Small intestine (tissue), 7 donors: ENCODE results near the gene ISG20L2. TPM values are rescaled to one million over a fixed set of nuclear protein-coding genes. Genes with fewer than 3 reads are reported as not detected.
A peak's percentile ranks its signal among the peaks of the same experiment; 100 is the strongest.

Experiments
- DNase-seq, 2 donors: peaks; one replicate each; pipeline versions ENCODE4 v3.0.0 to v3.0.0-alpha.2; 2013
- FAIRE-seq: peaks from 2 replicates; lab custom pipeline; 2012; peaks lifted over from hg19 to GRCh38; lab: Jason Lieb, UNC
- H3K27ac ChIP-seq, 3 donors: one replicate each; pipeline ENCODE4 v1.5.1; 2013; ENCODE audit warnings: low read length in 2 of 3, mild to moderate bottlenecking in 2 of 3, control low read depth in 1 of 3, inconsistent platforms in 1 of 3, low read depth in 1 of 3, moderate library complexity in 1 of 3
- H3K27me3 ChIP-seq, 3 donors: one replicate each; pipeline ENCODE4 v1.6.1; 2013; ENCODE audit warnings: low read length in 3 of 3, inconsistent platforms in 1 of 3; ENCODE audit not compliant: control insufficient read depth in 3 of 3, insufficient read depth in 3 of 3
- H3K36me3 ChIP-seq, 3 donors: one replicate each; pipeline ENCODE4 v1.6.1; 2013; ENCODE audit warnings: low read length in 3 of 3, inconsistent platforms in 1 of 3, low read depth in 1 of 3, mild to moderate bottlenecking in 1 of 3, moderate library complexity in 1 of 3; ENCODE audit not compliant: control insufficient read depth in 3 of 3, insufficient read depth in 2 of 3
- H3K4me1 ChIP-seq, 3 donors: one replicate each; pipeline ENCODE4 v1.6.1; 2013; ENCODE audit warnings: low read length in 2 of 3, inconsistent platforms in 1 of 3, low read depth in 1 of 3, mild to moderate bottlenecking in 1 of 3, moderate library complexity in 1 of 3; ENCODE audit not compliant: control insufficient read depth in 3 of 3, insufficient read depth in 2 of 3
- H3K4me3 ChIP-seq, 3 donors: one replicate each; pipeline ENCODE4 v1.5.1; 2013; ENCODE audit warnings: low read length in 3 of 3, control low read depth in 1 of 3, inconsistent platforms in 1 of 3, low read depth in 1 of 3, mild to moderate bottlenecking in 1 of 3, moderate library complexity in 1 of 3
- H3K9me3 ChIP-seq, 2 donors: one replicate each; pipeline ENCODE4 v1.6.1; 2013; ENCODE audit warnings: low read depth in 1 of 2, low read length in 1 of 2; ENCODE audit not compliant: control insufficient read depth in 2 of 2, insufficient read depth in 1 of 2
- WGBS, 3 donors: extraction: QIAGEN DNeasy Blood & Tissue Kit; methylation state at CpG; one replicate each; pipeline ENCODE4 v1.1.7; 2013; 5-methylcytosine and 5-hydroxymethylcytosine counted together
- polyA plus RNA-seq, 4 donors: library from polyadenylated mRNA; stranded (reverse) in 3 of 4; unstranded in 1 of 4; fragments of 200-250 nt in 3 of 4; fragments of 120-200 nt in 1 of 4; gene quantifications; one replicate each; pipeline versions ENCODE4 v1.2.1 to v1.2.3, GENCODE V29; 2013
- donor health status: healthy with polysubstance abuse.
- donor health status: control.
- donor health status: control.
- donor health status: Bipolar disorder and iron deficiency.
- donor health status: healthy.

Gene ISG20L2
- polyA plus RNA-seq, 4 donors, result 12.5 to 34.5 (median 14.9) TPM

- Histone ChIP-seq H3K4me1 (peaks cover 3 to 48% (median 4%) of the 10 kb centered on the region in 3 donors), H3K27me3 (peaks cover 0 to 8% (median 3%) of the 10 kb centered on the region in 3 donors), H3K36me3 (peaks cover 0 to 2% (median 0%) of the 10 kb centered on the region in 3 donors), H3K27ac (peak overlapping the region in 1 of 3 donors; percentile 39), H3K9me3 (no peaks in the 10 kb centered on the region), H3K4me3 (no peak overlapping the region)
- FAIRE-seq (no peak), DNase-seq (no peak)
- WGBS, 3 donors, result 84 to 89% (median 85%) methylated on average over 5 of the region's 5 CpGs
Observed at GRCh38 chr1:156694690-156694962, 33.9 kb downstream of the ISG20L2 start.

GRCh38 chr1:156693848-156694689 lies 34.5 kb downstream of the ISG20L2 start:
- 33 to 67% (median 50%) methylated on average over 12 of the region's 12 CpGs for WGBS, 3 donors
- H3K9me3 ChIP-seq, result no peaks in the 10 kb centered on the region
- H3K36me3 ChIP-seq, result no peaks in the 10 kb centered on the region
- H3K27ac ChIP-seq, result peak overlapping the region in 1 of 3 donors; percentile 39
- FAIRE-seq, result no peak
- peaks cover 3 to 53% (median 4%) of the 10 kb centered on the region in 3 donors for H3K4me1 ChIP-seq
- H3K4me3 ChIP-seq, result no peak overlapping the region
- DNase-seq, result peak; percentile 59 to 70
- H3K27me3 ChIP-seq, result peaks cover 0 to 8% (median 3%) of the 10 kb centered on the region in 3 donors

- Histone ChIP-seq H3K4me3 (no peak overlapping the region), H3K27ac (peak overlapping the region in 1 of 3 donors; percentile 56), H3K9me3 (no peaks in the 10 kb centered on the region), H3K4me1 (peaks cover 3 to 53% (median 4%) of the 10 kb centered on the region in 3 donors), H3K36me3 (no peaks in the 10 kb centered on the region), H3K27me3 (peaks cover 0 to 8% (median 3%) of the 10 kb centered on the region in 3 donors)
- 35 to 41% (median 37%) methylated on average over 14 to 16 of the region's 16 CpGs for WGBS, 3 donors
- DNase-seq (peak in 1 of 2 donors; percentile 87), FAIRE-seq (no peak)
Observed at GRCh38 chr1:156692925-156693847, 35.4 kb downstream of the ISG20L2 start.

DNA sequence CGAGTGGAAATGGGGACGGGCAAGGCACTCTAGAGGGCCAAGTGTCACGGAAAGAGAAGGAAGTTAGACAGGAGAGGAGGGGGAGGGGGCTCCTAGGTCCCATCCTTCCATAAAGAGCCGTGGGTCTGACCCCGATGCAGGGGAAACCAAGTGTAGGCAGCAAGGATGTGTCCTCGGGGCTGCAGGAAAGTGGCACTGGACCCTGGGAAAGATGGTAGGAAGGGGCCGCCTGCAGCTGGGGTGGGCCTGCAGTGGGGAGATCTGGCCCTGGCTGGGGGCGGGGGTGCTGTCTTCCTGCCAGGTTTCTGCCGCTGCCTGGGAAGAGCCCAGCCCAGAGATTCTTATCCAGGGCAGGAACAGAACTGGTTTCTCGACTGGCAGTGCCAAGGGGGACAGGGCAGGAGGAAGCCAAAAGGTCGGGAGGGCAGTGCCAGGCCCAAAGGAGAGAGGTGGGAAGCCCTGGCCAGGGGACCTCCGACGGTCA lies 36.1 kb downstream of the ISG20L2 start:
- no peak for DNase-seq
- H3K27ac ChIP-seq, result peak overlapping the region in 1 of 3 donors; percentile 56

DNA sequence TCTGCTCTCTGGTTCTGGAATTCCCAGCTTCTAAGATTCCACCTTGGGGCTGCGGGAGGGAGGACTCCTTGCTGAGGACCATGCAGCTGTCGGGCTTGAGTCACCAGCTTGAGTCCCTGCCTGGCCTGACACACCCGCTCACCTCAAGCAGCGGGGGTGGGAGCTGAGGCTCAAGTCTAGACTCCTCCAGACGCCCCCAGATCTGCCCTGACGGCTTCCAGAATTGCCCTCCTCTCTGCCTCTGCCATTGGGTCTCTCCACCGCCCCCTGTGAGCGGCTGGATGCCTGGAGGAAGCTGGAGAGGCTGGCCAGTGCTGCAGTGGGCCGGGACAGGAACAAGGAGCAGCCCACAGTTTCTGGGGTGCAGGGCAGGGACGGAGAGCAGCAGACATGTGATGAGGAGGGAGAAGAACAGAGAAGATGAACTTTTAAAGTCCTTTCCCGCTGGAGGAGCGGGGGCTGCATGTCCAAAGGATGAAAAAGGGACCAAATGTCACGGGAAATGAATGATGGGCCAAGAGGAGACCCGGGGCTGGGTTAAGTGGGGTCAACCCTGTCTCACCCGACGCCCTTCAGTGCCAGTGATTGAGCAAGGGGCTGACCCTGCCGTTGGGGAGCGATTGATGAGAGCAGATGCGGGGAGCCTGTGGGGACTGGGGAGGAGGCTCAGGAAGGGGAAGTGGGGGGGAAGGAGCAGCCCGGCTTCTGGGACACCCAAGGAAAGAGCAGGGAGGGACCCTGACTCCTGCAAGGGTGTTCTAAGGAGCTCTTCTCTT lies 36.7 kb downstream of the ISG20L2 start:
- Histone ChIP-seq H3K4me3 (no peak overlapping the region), H3K27me3 (peaks cover 0 to 8% (median 3%) of the 10 kb centered on the region in 3 donors), H3K27ac (peak overlapping the region in 1 of 3 donors; percentile 56), H3K36me3 (no peaks in the 10 kb centered on the region), H3K4me1 (peaks cover 3 to 53% (median 4%) of the 10 kb centered on the region in 3 donors), H3K9me3 (no peaks in the 10 kb centered on the region)
- FAIRE-seq, result no peak
- DNase-seq, result peak in 1 of 2 donors; percentile 56
- WGBS, 3 donors, result 17 to 26% (median 22%) methylated on average over 20 of the region's 20 CpGs

More for the DNA sequence above, 36.1 kb downstream of the ISG20L2 start:
- no peak overlapping the region for H3K4me3 ChIP-seq
- peaks cover 0 to 8% (median 3%) of the 10 kb centered on the region in 3 donors for H3K27me3 ChIP-seq
- no peaks in the 10 kb centered on the region for H3K36me3 ChIP-seq
- peaks cover 3 to 53% (median 4%) of the 10 kb centered on the region in 3 donors for H3K4me1 ChIP-seq
- WGBS, 3 donors, result 7 to 11% (median 8%) methylated on average over 12 to 13 of the region's 13 CpGs
- FAIRE-seq, result no peak
- no peaks in the 10 kb centered on the region for H3K9me3 ChIP-seq

- no peak for DNase-seq
- WGBS, 3 donors, result 61 to 67% (median 65%) methylated on average over 10 of the region's 10 CpGs
Observed at GRCh38 chr1:156691191-156691590, 37.4 kb downstream of the ISG20L2 start.

GRCh38 chr1:156690675-156691036 lies 37.9 kb downstream of the ISG20L2 start:
- Histone ChIP-seq H3K4me3 (no peak overlapping the region), H3K27ac (no peak overlapping the region), H3K36me3 (no peaks in the 10 kb centered on the region), H3K9me3 (no peaks in the 10 kb centered on the region), H3K4me1 (peaks cover 3 to 53% (median 4%) of the 10 kb centered on the region in 3 donors), H3K27me3 (peaks cover 0 to 8% (median 3%) of the 10 kb centered on the region in 3 donors)
- DNase-seq (no peak), FAIRE-seq (no peak)
- 61 to 80% (median 73%) methylated on average over 8 of the region's 8 CpGs for WGBS, 3 donors

More at GRCh38 chr1:156691191-156691590, 37.4 kb downstream of the ISG20L2 start:
- no peaks in the 10 kb centered on the region for H3K36me3 ChIP-seq
- peaks cover 0 to 8% (median 3%) of the 10 kb centered on the region in 3 donors for H3K27me3 ChIP-seq
- H3K4me3 ChIP-seq, result no peak overlapping the region
- H3K4me1 ChIP-seq, result peaks cover 3 to 53% (median 4%) of the 10 kb centered on the region in 3 donors
- H3K9me3 ChIP-seq, result no peaks in the 10 kb centered on the region
- peak overlapping the region in 1 of 3 donors; percentile 32 for H3K27ac ChIP-seq
- no peak for FAIRE-seq
